A549 (cell line): ENCODE measurements around the gene DST.

Experiments used
- CTCF ChIP-seq: fragments of >200 bp; sonication (Bioruptor Twin); formaldehyde crosslinking; IDR thresholded peaks from 3 replicates; pipeline ENCODE4 v1.5.1; 2016
- HMGXB4 ChIP-seq: fragments of 250-450 bp; sonication (Bioruptor Pico); IDR thresholded peaks from 2 replicates; pipeline ENCODE4 v1.5.0; 2021; ENCODE audit warnings: mild to moderate bottlenecking, moderate library complexity, borderline replicate concordance
- JUN ChIP-seq, 2 experiments: fragments of >200 bp; sonication (Bioruptor Twin); formaldehyde crosslinking; IDR thresholded peaks; 2 replicates in 1 of 2; 3 replicates in 1 of 2; pipeline ENCODE4 v1.6.1; 2016 to 2017
- MAZ ChIP-seq: fragments of 150-350 bp; IDR thresholded peaks from 2 replicates; pipeline ENCODE4 v1.6.1; 2014; ENCODE audit warnings: antibody characterized with exemption, low read depth, low read length, borderline replicate concordance
- PBX3 ChIP-seq: IDR thresholded peaks from 2 replicates; pipeline ENCODE4 v1.6.1; 2012
- PHF8 ChIP-seq: fragments of 200-600 bp; sonication (generic); IDR thresholded peaks from 2 replicates; pipeline ENCODE4 v1.6.1; 2016; ENCODE audit warnings: low read depth, mild to moderate bottlenecking, antibody characterized with exemption, moderate library complexity, borderline replicate concordance
- POLR2A ChIP-seq: IDR thresholded peaks from 2 replicates; pipeline ENCODE4 v1.6.1; 2012; ENCODE audit warnings: mild to moderate bottlenecking, low read length
- RCOR1 ChIP-seq: fragments of 150-350 bp; IDR thresholded peaks from 2 replicates; pipeline ENCODE4 v1.6.1; 2014; ENCODE audit warnings: antibody characterized with exemption, low read length, low read depth
- REST ChIP-seq: fragments of 200-600 bp; sonication (generic); IDR thresholded peaks from 2 replicates; pipeline ENCODE4 v1.6.1; 2016; ENCODE audit warnings: antibody characterized with exemption, mild to moderate bottlenecking, moderate library complexity
- RFX5 ChIP-seq: fragments of 450-650 bp; IDR thresholded peaks from 2 replicates; pipeline ENCODE4 v1.7.1; 2014; ENCODE audit warnings: antibody characterized with exemption, mild to moderate bottlenecking, moderate library complexity

GRCh38 chr6:56620229-56620868 is 22.3 kb downstream of the DST start:
- TF ChIP-seq POLR2A, result no peak
- no peak for TF ChIP-seq PBX3
- no peak for TF ChIP-seq HMGXB4 (CRISPR knock-in tag)
- TF ChIP-seq PHF8, result no peak
- no peak for TF ChIP-seq JUN (IDR thresholded peaks at IDR 0.05)
- no peak for TF ChIP-seq RFX5
- no peak for TF ChIP-seq REST
- TF ChIP-seq CTCF, result no peak
- no peak for TF ChIP-seq MAZ
- no peak for TF ChIP-seq RCOR1
